Mesothelial cell of epicardium (in vitro differentiated cells): ENCODE data around the gene PPP1R13L. TPM values are rescaled to one million over a fixed set of nuclear protein-coding genes. Genes with fewer than 3 reads are reported as not detected.

Source experiments
- DNase-seq, 2 experiments: peaks; one replicate each; pipeline ENCODE4 v3.0.0; 2021; ENCODE audit warnings: low spot score in 2 of 2; ENCODE audit not compliant: unreplicated experiment in 2 of 2
- H3K27ac Mint-ChIP-seq: 2 replicates; pipeline ENCODE4 v1.8.0; 2021; ENCODE audit warnings: mixed read lengths
- H3K27me3 Mint-ChIP-seq: 2 replicates; pipeline ENCODE4 v1.8.0; 2021; ENCODE audit warnings: low read depth, mixed read lengths
- H3K36me3 Mint-ChIP-seq: 2 replicates; pipeline ENCODE4 v1.8.0; 2021; ENCODE audit warnings: mixed read lengths
- H3K4me1 Mint-ChIP-seq: 2 replicates; pipeline ENCODE4 v1.8.0; 2021; ENCODE audit warnings: mixed read lengths
- H3K4me3 Mint-ChIP-seq: 2 replicates; pipeline ENCODE4 v1.8.0; 2021; ENCODE audit warnings: mild to moderate bottlenecking, moderate library complexity, mixed read lengths
- H3K9me3 Mint-ChIP-seq: 2 replicates; pipeline ENCODE4 v1.8.0; 2021; ENCODE audit warnings: mixed read lengths
- total RNA-seq: library from RNA; stranded (reverse); gene quantifications from 3 replicates; pipeline ENCODE4 v1.2.1, GENCODE V29; 2021
- TF ChIP-seq, protein P1 (sequence below): fragments of 200-600 bp; sonication (generic); IDR thresholded peaks from one replicate; pipeline ENCODE4 v1.5.0; 2021; ENCODE audit warnings: antibody characterized with exemption; ENCODE audit not compliant: unreplicated experiment

The PPP1R13L gene
- total RNA-seq, 1 donor from 2014 or later, result 64.0 TPM

DNA sequence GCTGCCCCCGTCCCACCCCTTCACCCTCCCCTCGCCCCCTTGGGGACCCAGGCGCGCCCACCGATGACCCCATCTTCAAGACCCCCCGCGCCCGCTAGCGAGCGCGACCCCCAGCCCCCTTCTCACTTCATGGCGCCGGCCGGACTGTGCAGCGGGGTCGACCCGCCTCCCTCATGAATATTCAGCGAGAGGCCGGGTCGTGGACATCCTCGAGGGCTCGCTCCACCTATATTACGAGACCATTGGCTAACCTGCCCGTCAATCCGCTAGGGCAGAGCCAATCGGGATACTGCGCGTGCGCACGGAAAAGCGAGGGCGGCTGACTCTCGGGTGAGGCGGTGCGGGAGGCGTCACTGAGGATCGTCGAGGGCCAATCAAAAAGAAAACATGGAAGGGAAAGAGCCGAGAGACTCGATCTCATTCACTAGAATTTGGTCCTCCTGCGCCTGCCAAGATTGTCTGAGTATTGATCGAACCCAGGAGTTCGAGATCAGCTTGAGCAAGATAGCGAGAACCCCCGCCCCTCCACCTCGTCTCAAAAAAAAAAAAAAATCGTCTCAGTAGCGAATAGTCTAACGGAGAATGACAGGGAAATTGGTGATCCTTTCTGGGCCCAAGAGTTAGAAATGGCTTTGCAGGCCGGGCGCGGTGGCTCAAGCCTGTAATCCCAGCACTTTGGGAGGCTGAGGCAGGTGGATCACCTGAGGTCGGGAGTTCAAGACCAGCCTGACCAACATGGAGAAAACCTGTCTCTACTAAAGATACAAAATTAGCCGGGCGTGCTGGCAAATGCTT, 34.3 kb downstream of the PPP1R13L start, which contains the start of gene ERCC2:
TSS of gene ERCC2 (minus strand) at position 164 of the 795 bp plus-strand sequence. CDS start at position 131, 33 bp downstream.
- Mint-ChIP-seq H3K27ac (peak within 1 kb of the TSS; percentile 100), H3K36me3 (no peaks in the 10 kb centered on the region), H3K4me1 (peaks cover 12% of the 10 kb centered on the region), H3K9me3 (no peaks in the 10 kb centered on the region), H3K27me3 (no peaks in the 10 kb centered on the region), H3K4me3 (peak within 1 kb of the TSS; percentile 88)
- DNase-seq, result peak; percentile 98 to 100
- TF ChIP-seq, protein P1, sequence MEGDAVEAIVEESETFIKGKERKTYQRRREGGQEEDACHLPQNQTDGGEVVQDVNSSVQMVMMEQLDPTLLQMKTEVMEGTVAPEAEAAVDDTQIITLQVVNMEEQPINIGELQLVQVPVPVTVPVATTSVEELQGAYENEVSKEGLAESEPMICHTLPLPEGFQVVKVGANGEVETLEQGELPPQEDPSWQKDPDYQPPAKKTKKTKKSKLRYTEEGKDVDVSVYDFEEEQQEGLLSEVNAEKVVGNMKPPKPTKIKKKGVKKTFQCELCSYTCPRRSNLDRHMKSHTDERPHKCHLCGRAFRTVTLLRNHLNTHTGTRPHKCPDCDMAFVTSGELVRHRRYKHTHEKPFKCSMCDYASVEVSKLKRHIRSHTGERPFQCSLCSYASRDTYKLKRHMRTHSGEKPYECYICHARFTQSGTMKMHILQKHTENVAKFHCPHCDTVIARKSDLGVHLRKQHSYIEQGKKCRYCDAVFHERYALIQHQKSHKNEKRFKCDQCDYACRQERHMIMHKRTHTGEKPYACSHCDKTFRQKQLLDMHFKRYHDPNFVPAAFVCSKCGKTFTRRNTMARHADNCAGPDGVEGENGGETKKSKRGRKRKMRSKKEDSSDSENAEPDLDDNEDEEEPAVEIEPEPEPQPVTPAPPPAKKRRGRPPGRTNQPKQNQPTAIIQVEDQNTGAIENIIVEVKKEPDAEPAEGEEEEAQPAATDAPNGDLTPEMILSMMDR, result no peak

DNA sequence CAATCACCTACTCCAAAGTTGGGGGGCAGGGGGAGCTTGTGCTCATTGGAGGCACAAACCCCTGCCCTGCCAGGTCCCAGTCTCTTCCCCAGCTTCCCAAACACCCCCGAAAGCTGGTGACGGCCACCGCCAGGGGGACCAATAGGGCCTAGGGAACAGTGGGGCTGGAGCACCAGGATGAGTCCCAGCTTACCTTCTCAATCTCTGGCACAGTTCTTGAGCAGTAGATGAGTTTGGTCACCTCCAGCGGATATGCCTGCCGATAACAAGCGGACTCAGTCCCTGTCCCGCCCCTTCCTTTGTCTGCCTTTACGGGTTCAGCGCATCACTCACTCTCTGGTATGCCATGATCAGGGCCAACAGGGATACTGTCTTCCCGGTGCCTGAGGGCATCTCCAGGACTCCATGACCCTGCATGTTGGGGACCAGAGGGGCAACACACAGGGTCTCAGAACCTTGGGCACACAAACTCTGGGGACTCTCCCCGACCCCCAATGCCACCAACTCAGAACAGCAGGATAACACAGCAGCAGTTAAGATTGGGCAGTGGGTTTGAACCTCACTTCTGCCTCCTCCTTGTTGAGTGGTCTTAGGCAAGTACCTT, 36.0 kb downstream of the PPP1R13L start:
- Mint-ChIP-seq H3K27ac (peak overlapping the region; percentile 50), H3K4me1 (peaks cover 12% of the 10 kb centered on the region), H3K36me3 (no peaks in the 10 kb centered on the region), H3K9me3 (no peaks in the 10 kb centered on the region), H3K4me3 (peak overlapping the region; percentile 54), H3K27me3 (no peaks in the 10 kb centered on the region)
- no peak for DNase-seq
- TF ChIP-seq, protein P1, result no peak

DNA sequence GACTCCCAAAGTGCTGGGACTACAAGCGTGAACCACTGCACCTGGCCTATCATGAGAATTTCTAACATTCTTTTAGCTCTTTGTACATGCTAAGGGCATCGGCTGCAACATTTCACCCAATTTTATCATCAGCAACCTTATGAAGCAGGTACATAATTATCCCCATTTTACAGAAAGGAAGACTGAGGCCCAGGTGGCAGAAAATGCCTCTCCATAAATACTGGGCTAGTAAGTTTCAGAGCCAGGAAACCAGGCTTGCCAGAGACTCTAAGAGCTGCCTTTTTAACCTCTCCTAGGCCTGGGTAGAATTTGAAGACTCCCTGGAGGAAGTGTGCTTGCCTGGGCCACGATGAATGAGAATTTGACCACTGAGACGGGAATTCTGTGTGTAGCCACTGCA, 36.7 kb downstream of the PPP1R13L start:
- Mint-ChIP-seq H3K9me3 (no peaks in the 10 kb centered on the region), H3K4me3 (no peak overlapping the region), H3K27ac (no peak overlapping the region), H3K4me1 (peaks cover 12% of the 10 kb centered on the region), H3K36me3 (peaks cover 2% of the 10 kb centered on the region), H3K27me3 (no peaks in the 10 kb centered on the region)
- no peak for DNase-seq
- TF ChIP-seq, protein P1, result no peak

DNA sequence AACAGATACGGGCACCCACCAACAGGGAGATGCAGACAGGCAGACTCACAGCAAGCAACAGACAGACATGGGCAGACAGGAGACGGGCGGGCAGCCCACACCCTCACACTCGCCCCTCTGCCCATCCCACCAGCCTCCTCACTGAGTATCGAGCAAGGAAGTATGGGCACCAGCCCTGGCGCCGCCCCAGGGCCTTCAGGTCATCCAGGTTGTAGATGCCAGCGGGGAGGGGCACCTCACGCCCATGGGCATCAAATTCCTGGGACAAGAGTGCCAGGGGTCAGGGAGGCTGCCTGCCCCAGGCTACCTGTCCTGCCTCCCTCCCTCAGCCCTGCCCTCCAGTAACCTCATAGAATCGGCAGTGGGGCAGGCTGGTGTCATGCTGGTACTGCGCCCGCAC, 40.2 kb downstream of the PPP1R13L start:
- TF ChIP-seq, protein P1, result no peak

DNA sequence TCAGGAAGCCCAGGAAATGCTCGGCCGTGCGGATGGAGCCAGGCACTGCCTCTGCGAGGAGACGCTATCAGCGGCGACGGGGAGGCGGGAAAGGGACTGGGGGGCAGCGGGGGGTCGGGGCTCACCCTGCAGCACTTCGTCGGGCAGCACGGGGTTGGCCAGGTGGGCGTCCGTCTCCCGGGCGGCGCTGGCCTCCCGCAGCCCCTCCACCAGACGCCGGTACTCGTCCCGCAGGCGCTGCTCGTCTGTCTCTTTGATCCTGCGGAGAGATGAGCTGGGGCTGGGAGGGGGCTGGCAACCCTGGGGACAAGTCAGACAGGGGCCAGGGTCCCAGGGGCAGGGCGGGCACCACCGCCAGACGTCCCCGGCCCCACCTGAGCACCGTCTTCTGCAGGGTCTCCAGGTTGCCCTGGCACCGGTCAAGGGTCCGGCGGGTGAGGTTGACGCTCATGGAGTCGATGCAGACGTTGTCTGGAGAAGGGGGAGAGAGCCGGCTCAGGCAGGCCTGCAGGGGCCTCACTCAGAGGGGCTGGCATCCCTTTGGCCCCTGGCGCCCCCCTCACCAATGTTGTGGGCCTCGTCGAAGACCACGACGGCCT, 40.9 kb downstream of the PPP1R13L start:
- no peak overlapping the region for H3K4me3 Mint-ChIP-seq
- peaks cover 2% of the 10 kb centered on the region for H3K4me1 Mint-ChIP-seq
- no peaks in the 10 kb centered on the region for H3K9me3 Mint-ChIP-seq
- TF ChIP-seq, protein P1, result no peak
- DNase-seq, result no peak
- H3K27me3 Mint-ChIP-seq, result no peaks in the 10 kb centered on the region
- H3K27ac Mint-ChIP-seq, result no peak overlapping the region
- peaks cover 14% of the 10 kb centered on the region for H3K36me3 Mint-ChIP-seq

More for the DNA sequence above, 40.2 kb downstream of the PPP1R13L start:
- H3K27me3 Mint-ChIP-seq, result no peaks in the 10 kb centered on the region
- DNase-seq, result no peak
- peaks cover 4% of the 10 kb centered on the region for H3K4me1 Mint-ChIP-seq
- H3K4me3 Mint-ChIP-seq, result no peak overlapping the region
- peaks cover 11% of the 10 kb centered on the region for H3K36me3 Mint-ChIP-seq
- no peaks in the 10 kb centered on the region for H3K9me3 Mint-ChIP-seq
- no peak overlapping the region for H3K27ac Mint-ChIP-seq
